HG03175 (cell line): ENCODE data around the gene MIOX.
A peak's percentile ranks its signal among the peaks of the same experiment; 100 is the strongest.

Experiments
- ATAC-seq: cut with Tn5 transposase; IDR thresholded peaks from one replicate; pipeline ENCODE4 v1.9.1; 2021; ENCODE audit warnings: mild to moderate bottlenecking, moderate library complexity; ENCODE audit not compliant: unreplicated experiment

Gene MIOX

GRCh38 chr22:50488886-50489285, 2.2 kb downstream of the MIOX start:
- ATAC-seq, result no peak

DNA sequence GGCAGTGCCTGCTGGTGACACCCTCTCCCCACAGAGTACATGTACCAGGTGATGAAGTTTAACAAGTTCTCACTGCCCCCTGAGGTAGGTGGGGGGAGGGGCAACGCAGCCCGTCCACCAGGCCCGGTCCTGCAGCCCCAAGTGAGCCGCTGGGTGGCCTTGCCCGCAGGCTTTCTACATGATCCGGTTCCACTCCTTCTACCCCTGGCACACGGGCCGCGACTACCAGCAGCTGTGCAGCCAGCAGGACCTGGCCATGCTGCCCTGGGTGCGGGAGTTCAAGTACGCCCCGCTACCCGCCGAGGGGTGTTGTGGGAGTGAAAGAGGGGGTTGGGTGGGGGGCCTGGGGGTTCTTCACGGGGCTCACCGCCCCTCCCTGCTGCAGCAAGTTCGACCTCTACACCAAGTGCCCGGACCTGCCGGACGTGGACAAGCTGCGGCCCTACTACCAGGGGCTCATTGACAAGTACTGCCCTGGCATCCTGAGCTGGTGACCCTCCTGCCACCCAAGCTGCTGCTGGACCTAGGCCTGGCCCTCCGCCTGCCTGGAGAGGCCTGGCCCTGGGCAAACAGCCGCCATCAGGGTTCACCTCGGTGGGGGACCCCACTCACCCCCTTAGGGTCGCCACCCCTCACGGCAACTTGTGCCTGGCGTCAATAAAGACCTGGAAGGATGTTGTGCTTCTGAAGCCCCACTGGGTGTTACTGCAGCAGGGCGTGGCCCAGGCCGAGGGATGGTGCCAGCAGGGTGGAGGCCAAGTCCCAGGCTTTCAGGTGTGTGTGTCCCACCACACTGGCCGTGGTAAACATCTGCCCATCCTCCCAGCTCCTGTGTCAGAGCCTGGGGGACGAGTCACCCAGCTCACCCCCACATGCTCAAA, 2.9 kb downstream of the MIOX start:
- ATAC-seq, result no peak

GRCh38 chr22:50490531-50491308, 4.1 kb downstream of the MIOX start:
- no peak for ATAC-seq

GRCh38 chr22:50497093-50497492, 10.4 kb downstream of the MIOX start:
- no peak for ATAC-seq

DNA sequence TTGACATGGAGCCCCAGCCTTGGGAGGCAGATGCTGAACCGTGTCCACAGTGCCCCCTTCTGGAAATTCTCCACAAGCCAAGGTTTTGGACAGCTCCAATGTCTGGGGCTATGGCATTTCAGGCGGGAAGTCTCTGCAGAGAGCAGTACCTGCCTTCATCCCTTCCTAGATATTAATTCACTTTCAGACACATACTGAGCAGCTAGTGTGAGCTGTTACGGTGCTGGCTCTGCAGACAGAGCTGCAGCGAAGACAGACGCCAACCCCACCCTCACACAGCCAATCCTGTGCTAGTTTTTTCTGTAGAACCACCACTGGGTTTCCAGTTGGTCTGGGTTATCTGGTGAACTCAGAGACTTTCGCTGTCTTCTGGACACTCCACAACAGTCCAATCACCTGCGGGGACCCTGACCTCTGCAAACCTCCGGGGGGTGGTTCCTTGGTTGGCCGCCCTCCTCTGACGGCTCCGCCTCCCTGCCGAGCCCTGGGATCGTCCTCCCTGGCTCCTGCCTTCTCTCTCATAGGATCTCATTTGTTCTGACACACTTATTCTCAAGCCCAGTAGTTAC, 11.7 kb downstream of the MIOX start:
- no peak for ATAC-seq

DNA sequence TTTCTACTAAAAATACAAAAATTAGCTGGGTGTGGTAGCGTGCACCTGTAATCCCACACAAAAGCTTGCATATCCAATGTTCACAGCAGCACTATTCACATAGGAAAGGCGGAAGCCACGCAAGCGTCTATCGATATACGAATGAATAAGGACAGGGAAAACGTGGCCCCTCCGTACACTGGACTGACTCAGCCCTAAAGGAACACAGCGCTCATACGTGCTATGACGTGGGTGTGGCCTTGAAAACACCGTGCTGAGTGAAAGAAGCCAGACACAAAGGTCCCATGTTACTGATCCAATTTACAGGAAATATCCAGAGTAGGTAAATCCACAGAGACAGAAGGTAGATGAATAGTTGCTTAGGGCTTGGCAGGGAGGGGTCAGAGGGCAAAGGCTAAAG, 13.8 kb downstream of the MIOX start:
- no peak for ATAC-seq

GRCh38 chr22:50502096-50502495, 15.4 kb downstream of the MIOX start:
- no peak for ATAC-seq

- no peak for ATAC-seq
Measured at GRCh38 chr22:50502628-50503474, 16.2 kb downstream of the MIOX start.

DNA sequence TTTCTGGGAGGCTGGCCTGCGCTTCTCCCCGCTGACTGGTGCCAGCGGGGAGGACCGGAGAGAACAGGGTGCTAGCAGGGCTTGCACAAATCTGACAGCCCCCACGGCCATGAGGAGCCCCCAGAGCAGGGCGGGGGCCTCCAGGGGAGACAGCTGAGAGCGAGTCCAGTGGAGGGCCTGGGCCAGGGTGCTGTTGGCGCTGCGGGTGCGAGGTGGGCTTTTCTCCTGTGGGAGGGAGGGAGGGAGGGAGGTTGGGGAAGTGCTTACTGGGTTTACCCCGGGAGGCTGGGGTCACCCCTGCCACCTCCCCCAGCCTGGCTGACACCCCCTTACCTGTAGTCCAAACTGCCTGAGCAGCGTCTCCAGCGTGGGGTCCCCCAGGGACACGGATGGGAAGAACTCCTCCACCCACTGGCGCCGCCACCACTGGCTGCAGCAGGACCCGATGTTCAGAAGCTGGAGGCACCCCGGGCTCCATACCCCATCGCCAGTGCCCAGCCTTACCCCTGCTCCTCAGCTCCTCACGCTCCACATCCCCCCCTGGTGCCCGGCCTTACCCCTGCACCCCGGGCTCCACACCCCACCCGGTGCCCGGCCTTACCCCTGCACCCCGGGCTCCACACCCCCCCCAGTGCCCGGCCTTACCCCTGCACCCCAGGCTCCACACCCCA, 17.0 kb downstream of the MIOX start:
- no peak for ATAC-seq

GRCh38 chr22:50504369-50505211, 17.9 kb downstream of the MIOX start:
- no peak for ATAC-seq

- ATAC-seq, result no peak
Measured at GRCh38 chr22:50505276-50505775, 18.7 kb downstream of the MIOX start.

- no peak for ATAC-seq
Measured at GRCh38 chr22:50505776-50506610, 19.3 kb downstream of the MIOX start.

DNA sequence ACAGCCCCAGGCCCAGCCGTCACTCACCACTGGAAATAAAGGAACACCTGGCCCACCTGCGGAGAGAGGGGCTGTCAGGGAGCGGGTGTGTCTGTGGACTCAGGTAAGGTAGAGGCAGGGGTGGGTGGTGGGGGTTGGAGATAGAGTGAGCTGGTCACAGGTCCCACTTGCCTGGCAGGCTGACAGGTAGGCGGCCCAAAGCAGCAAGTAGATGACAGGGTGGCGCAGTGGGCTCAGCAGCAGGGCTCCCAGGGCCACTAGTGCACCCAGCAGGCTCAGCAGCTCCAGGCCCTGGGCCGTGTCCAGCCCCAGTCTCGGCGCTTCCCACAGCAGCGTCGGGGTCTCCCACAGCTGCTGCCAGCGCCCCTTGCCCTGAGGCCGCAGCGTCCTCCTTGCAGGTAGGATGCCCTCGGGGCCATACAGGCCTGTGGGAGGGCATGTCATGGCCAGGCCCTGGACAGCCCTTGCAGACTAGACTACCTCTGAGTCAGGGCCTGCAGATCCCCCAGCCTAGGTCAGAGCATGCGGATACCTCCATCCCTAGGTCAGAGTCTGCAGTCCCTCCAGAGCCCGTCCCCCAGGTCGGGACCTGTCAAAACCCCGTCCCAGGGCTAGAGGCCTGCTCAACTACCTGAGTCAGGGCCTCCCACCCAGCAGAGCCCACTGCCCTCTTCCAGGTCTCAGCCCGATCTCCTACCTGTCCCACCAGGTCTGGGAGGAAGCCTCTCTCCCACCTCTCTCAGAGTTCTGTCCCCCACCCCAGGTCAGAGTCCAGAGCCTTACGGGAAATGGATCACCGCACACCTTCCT, 20.2 kb downstream of the MIOX start:
- ATAC-seq, result no peak

DNA sequence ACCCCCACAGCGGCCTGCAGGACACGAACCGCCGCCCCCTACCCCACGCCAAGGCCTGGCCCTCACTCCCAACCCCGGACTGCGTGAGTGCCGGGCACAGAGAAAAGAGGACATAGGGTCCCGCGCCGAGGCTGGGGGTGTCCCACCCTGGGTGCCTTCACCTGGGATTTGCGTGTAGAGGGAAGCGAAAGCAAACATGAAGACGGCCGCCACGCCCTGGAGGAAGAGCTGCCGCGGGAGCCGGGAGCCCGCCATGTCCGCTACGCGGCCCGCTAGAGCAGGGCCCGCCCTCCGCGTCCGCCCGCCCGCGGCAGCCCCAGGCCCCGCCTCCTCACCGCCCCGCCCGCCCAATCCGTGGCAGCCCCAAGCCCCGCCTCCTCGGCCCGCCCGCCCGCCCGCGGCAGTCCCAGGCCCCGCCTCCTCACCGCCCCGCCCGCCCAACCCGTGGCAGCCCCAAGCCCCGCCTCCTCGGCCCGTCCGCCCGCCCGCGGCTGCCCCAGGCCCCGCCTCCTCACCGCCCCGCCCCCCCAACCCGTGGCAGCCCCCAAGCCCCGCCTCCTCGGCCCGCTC, 20.8 kb downstream of the MIOX start, which contains the start of gene LMF2:
LMF2 (minus strand) TSS at position 282 of the 570 bp plus-strand sequence; CDS start at position 255, 27 bp downstream.
- ATAC-seq, result peak; percentile 59

GRCh38 chr22:50507991-50508884, 21.6 kb downstream of the MIOX start, which contains the start of gene NCAPH2:
Gene NCAPH2 (plus strand): TSS chr22:50508224. CDS start chr22:50508338, 114 bp downstream.
- peak; percentile 71 for ATAC-seq

DNA sequence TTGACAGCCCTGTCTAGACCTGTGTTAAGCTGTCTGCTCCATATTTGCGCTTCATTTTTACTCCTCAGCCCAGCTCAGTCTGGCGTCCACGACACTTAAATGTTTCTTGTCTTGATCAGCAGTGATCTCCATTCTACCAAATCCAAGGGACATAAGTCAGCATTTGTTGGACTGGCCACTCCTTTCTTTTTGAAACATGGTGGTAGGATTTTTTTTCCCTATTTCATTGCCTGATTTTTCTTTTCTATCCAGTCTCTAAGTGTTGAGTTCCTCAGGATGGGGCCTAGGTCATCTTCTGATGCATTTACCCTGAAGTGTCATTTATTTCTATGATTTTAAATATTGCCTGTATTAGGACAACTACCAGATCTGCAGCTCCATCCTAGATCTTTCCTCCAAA, 22.2 kb downstream of the MIOX start:
- no peak for ATAC-seq
